ENCODE results near the gene STARD8.
"Not testable (repeated sequence)": the region's sequence is repeated elsewhere in the genome, so short reads cannot be mapped to it uniquely, and the experiment has no call there.

The STARD8 gene

GRCh38 chrX:68688931-68689330, 41.5 kb downstream of the STARD8 start:
- not testable (repeated sequence) for DNase-seq; ATAC-seq (replicated peaks); H3K36me3 Mint-ChIP-seq (ENCODE audit: insufficient read depth); H3K27ac Mint-ChIP-seq; H3K4me1 Mint-ChIP-seq (ENCODE audit: low read depth in 2 of 2); H3K4me3 Mint-ChIP-seq; H3K9me3 Mint-ChIP-seq
- peaks cover 7 to 27% of the 10 kb centered on the region in 2 donors for H3K27me3 Mint-ChIP-seq

- ATAC-seq (replicated peaks) (no peak), DNase-seq (no peak)
- Mint-ChIP-seq H3K4me1 (ENCODE audit: low read depth in 2 of 2) (peaks cover 0 to 3% of the 10 kb centered on the region in 2 donors), H3K4me3 (no peak overlapping the region), H3K27me3 (peaks cover under 1 to 34% of the 10 kb centered on the region in 2 donors), H3K27ac (no peak overlapping the region), H3K9me3 (no peaks in the 10 kb centered on the region), H3K36me3 (ENCODE audit: insufficient read depth) (no peaks in the 10 kb centered on the region)
Measured at GRCh38 chrX:68690936-68691501, 43.6 kb downstream of the STARD8 start.

- Mint-ChIP-seq H3K27ac (no peak overlapping the region), H3K9me3 (no peaks in the 10 kb centered on the region), H3K4me3 (no peak overlapping the region), H3K36me3 (ENCODE audit: insufficient read depth) (no peaks in the 10 kb centered on the region), H3K4me1 (ENCODE audit: low read depth in 2 of 2) (peaks cover 0 to 1% of the 10 kb centered on the region in 2 donors), H3K27me3 (peaks cover 0 to 27% of the 10 kb centered on the region in 2 donors)
- ATAC-seq (replicated peaks) (no peak), DNase-seq (no peak)
Measured at GRCh38 chrX:68691921-68692320, 44.5 kb downstream of the STARD8 start.

GRCh38 chrX:68692651-68693050, 45.2 kb downstream of the STARD8 start:
- no peak for ATAC-seq (replicated peaks)
- Mint-ChIP-seq H3K36me3 (ENCODE audit: insufficient read depth) (no peaks in the 10 kb centered on the region), H3K27me3 (peaks cover 0 to 25% of the 10 kb centered on the region in 2 donors), H3K4me1 (ENCODE audit: low read depth in 2 of 2) (peaks cover 0 to 1% of the 10 kb centered on the region in 2 donors), H3K9me3 (no peaks in the 10 kb centered on the region), H3K4me3 (no peak overlapping the region), H3K27ac (no peak overlapping the region)
- DNase-seq: no peak

- peak overlapping the region in 1 of 2 donors; percentile 44 for H3K27ac Mint-ChIP-seq
- ATAC-seq (replicated peaks) (no peak), DNase-seq (no peak)
- H3K36me3 Mint-ChIP-seq (ENCODE audit: insufficient read depth): no peaks in the 10 kb centered on the region
- H3K4me3 Mint-ChIP-seq: peak overlapping the region; percentile 35 to 42
- H3K4me1 Mint-ChIP-seq (ENCODE audit: low read depth in 2 of 2): peaks cover 0 to 1% of the 10 kb centered on the region in 2 donors
- no peaks in the 10 kb centered on the region for H3K9me3 Mint-ChIP-seq
- peaks cover 0 to 31% of the 10 kb centered on the region in 2 donors for H3K27me3 Mint-ChIP-seq
Measured at GRCh38 chrX:68693481-68694434, 46.3 kb downstream of the STARD8 start.

GRCh38 chrX:68694435-68695205, 47.2 kb downstream of the STARD8 start:
- ATAC-seq (replicated peaks): no peak
- peak overlapping the region in 1 of 2 donors; percentile 44 for H3K27ac Mint-ChIP-seq

GRCh38 chrX:68695206-68695845, 47.9 kb downstream of the STARD8 start:
- Mint-ChIP-seq H3K27me3 (peaks cover 0 to 40% of the 10 kb centered on the region in 2 donors), H3K4me3 (no peak overlapping the region)
- ATAC-seq (replicated peaks): no peak

More at GRCh38 chrX:68694435-68695205, 47.2 kb downstream of the STARD8 start:
- H3K4me1 Mint-ChIP-seq (ENCODE audit: low read depth in 2 of 2): peaks cover 0 to 1% of the 10 kb centered on the region in 2 donors
- peak overlapping the region; percentile 21 to 35 for H3K4me3 Mint-ChIP-seq
- no peak for DNase-seq
- H3K36me3 Mint-ChIP-seq (ENCODE audit: insufficient read depth): no peaks in the 10 kb centered on the region
- H3K27me3 Mint-ChIP-seq: peaks cover 0 to 37% of the 10 kb centered on the region in 2 donors
- H3K9me3 Mint-ChIP-seq: no peaks in the 10 kb centered on the region

GRCh38 chrX:68696267-68696990, 49.0 kb downstream of the STARD8 start:
- Mint-ChIP-seq H3K4me3 (no peak overlapping the region), H3K27ac (no peak overlapping the region), H3K9me3 (no peaks in the 10 kb centered on the region), H3K36me3 (ENCODE audit: insufficient read depth) (no peaks in the 10 kb centered on the region), H3K27me3 (peaks cover 0 to 46% of the 10 kb centered on the region in 2 donors), H3K4me1 (ENCODE audit: low read depth in 2 of 2) (peaks cover 0 to 1% of the 10 kb centered on the region in 2 donors)
- DNase-seq (no peak), ATAC-seq (replicated peaks) (no peak)

More at GRCh38 chrX:68695206-68695845, 47.9 kb downstream of the STARD8 start:
- no peak for DNase-seq
- no peaks in the 10 kb centered on the region for H3K36me3 Mint-ChIP-seq (ENCODE audit: insufficient read depth)
- H3K9me3 Mint-ChIP-seq: no peaks in the 10 kb centered on the region
- no peak overlapping the region for H3K27ac Mint-ChIP-seq
- peaks cover 0 to 1% of the 10 kb centered on the region in 2 donors for H3K4me1 Mint-ChIP-seq (ENCODE audit: low read depth in 2 of 2)

- H3K36me3 Mint-ChIP-seq (ENCODE audit: insufficient read depth): no peaks in the 10 kb centered on the region
- ATAC-seq (replicated peaks): no peak
- H3K9me3 Mint-ChIP-seq: no peaks in the 10 kb centered on the region
- H3K4me1 Mint-ChIP-seq (ENCODE audit: low read depth in 2 of 2): peaks cover 0 to 1% of the 10 kb centered on the region in 2 donors
- no peak overlapping the region for H3K4me3 Mint-ChIP-seq
- DNase-seq: no peak
- H3K27ac Mint-ChIP-seq: no peak overlapping the region
- peaks cover 0 to 48% of the 10 kb centered on the region in 2 donors for H3K27me3 Mint-ChIP-seq
Measured at GRCh38 chrX:68697036-68697435, 49.6 kb downstream of the STARD8 start.

- ATAC-seq (replicated peaks) (no peak), DNase-seq (no peak)
- H3K4me3 Mint-ChIP-seq: no peak overlapping the region
- no peaks in the 10 kb centered on the region for H3K9me3 Mint-ChIP-seq
- peaks cover 0 to 1% of the 10 kb centered on the region in 2 donors for H3K4me1 Mint-ChIP-seq (ENCODE audit: low read depth in 2 of 2)
- H3K27ac Mint-ChIP-seq: no peak overlapping the region
- H3K36me3 Mint-ChIP-seq (ENCODE audit: insufficient read depth): no peaks in the 10 kb centered on the region
- peaks cover 0 to 48% of the 10 kb centered on the region in 2 donors for H3K27me3 Mint-ChIP-seq
Measured at GRCh38 chrX:68697465-68698125, 50.1 kb downstream of the STARD8 start.

GRCh38 chrX:68698942-68699341, 51.5 kb downstream of the STARD8 start:
- Mint-ChIP-seq H3K4me1 (ENCODE audit: low read depth in 2 of 2) (peaks cover 0 to 1% of the 10 kb centered on the region in 2 donors), H3K27me3 (peaks cover 0 to 48% of the 10 kb centered on the region in 2 donors), H3K9me3 (no peaks in the 10 kb centered on the region), H3K27ac (no peak overlapping the region), H3K4me3 (no peak overlapping the region), H3K36me3 (ENCODE audit: insufficient read depth) (no peaks in the 10 kb centered on the region)
- ATAC-seq (replicated peaks): no peak
- DNase-seq: no peak
